HG03342 (cell line): ENCODE data around the gene HPCAL1.

Source experiments
- ATAC-seq: cut with Tn5 transposase; IDR thresholded peaks from one replicate; pipeline ENCODE4 v1.9.1; 2021; ENCODE audit warnings: mild to moderate bottlenecking, moderate library complexity; ENCODE audit not compliant: unreplicated experiment

The HPCAL1 gene

GRCh38 chr2:10419553-10420257 lies 117.0 kb downstream of the HPCAL1 start:
- no peak for ATAC-seq

DNA sequence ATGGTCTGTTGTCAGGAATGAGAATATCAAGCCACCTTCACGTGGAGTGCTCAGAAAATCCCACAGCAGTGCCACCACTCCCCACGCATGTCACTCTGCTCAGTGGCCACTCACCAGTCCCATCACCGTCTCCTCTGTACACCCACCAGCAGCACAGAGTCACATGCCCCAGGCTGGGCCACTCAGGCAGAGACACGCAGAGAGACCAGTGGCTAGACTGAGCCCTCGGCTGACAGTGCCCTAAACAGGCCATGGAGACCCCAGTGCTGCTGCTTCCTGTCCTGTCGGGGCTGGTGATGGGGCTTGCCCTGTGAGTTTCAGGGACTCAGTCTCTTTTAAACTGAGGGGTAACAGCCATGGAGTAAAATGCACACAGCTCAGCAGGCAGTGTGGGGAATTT lies 119.5 kb downstream of the HPCAL1 start:
- ATAC-seq, result no peak

DNA sequence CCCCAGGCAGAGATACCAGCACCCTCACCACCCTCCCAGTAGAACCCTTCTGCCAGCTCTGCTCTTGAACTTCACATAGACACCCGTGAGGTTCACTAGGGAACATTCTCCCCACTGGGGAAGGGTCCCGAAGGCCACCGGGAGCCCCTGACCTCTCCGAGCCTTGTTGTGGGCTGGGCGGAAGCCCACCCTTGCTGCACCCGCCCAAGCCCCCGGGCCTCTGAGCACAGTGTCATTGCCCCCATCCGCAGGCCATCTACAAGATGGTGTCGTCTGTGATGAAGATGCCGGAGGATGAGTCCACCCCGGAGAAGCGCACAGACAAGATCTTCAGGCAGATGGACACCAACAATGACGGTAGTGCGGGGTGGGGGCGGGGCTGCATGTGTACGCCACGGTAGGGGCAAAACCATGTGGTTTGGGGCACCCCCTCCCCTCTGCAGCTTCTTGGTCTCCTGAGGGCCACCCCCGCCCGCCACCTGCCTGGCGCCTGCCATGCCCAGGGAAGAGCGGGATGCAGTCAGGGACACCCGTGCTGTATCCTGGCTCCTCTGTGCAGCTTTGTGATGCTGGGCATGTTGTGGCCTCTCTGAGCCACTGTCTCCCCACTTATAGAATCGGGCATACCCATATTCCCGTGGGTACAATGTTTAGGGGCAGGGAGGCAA lies 120.2 kb downstream of the HPCAL1 start:
- ATAC-seq, result no peak

GRCh38 chr2:10423400-10423774 lies 120.7 kb downstream of the HPCAL1 start:
- no peak for ATAC-seq

- no peak for ATAC-seq
These were observed 121.3 kb downstream of the HPCAL1 start for GRCh38 chr2:10424051-10424450.

- no peak for ATAC-seq
These were observed 122.3 kb downstream of the HPCAL1 start for GRCh38 chr2:10424916-10425505.

- no peak for ATAC-seq
These were observed 123.0 kb downstream of the HPCAL1 start for GRCh38 chr2:10425699-10426098.

DNA sequence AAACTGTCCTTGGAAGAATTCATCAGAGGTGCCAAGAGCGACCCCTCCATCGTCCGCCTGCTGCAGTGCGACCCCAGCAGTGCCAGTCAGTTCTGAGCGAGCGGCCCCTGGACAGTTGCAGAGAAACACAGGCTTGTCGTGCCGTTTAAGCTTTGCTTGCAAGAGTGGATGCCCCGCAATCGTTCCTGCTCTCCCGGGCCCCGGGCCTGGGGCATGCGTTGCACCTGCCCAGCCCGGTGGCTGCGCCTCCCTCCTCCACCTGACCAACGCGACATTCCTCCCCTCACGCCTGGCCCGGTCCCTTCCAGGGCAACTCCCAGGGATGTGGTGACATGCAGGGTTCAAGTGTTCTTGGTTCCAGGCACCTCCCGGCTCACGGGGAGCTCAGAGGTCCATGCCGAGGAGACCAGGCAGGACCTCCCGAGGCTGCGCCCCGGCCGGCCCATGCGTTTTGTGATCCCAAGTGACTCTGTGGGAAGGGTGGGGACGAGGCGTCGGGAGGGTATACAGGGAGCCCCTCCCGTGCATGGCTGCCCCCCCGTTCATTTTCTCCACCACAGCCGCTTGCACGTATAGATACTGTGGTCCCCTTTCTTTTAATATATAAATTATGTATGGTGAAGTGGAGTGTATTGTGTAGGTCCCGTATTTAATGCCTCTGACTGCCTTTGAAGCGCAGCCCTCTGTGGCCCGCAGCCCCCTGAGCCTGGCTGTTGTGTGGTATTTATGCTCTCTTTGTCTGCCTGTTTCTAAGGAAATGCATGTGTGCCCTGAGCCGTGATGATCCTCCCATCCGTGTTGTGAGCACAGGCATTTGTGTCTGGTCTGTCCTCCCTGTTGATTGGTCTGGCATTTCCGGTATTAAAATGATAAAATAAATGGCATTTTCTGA lies 124.3 kb downstream of the HPCAL1 start:
- ATAC-seq, result no peak

DNA sequence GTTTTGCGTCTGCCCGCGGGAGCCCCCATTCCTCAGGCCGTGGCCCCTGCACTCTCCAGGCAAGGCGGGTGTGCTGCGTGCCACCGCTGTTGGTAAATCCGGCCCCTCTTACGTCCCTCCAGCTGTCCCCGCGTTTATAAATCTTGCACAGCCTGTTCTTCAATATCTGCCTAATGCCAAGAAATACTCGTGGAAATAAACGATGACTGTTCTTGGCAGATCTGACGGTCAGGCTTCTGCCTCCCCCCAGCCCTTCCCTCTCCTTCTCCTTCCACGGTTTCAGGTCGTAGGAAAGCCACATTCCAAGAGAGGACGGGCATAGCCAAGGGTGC lies 124.9 kb downstream of the HPCAL1 start:
- no peak for ATAC-seq

DNA sequence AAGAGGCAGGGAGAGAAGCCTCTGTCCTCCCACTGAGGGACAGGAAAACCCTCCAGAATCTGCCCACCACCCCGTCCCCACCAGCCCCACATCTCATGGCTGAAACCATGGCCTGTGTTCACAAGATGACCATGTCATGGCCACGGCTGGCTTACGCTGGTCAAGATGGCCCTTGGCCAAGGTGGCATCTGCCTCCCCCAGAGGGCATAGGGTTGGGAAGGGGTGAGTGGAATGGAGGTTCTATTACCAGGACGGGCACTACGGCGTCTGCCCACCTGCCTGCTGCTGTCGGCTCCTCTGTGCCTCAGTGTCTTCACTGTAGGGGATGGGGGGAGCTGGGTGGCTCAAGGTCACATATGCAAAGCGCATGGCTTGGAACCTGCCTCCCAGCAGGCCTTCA lies 125.7 kb downstream of the HPCAL1 start:
- ATAC-seq, result no peak

DNA sequence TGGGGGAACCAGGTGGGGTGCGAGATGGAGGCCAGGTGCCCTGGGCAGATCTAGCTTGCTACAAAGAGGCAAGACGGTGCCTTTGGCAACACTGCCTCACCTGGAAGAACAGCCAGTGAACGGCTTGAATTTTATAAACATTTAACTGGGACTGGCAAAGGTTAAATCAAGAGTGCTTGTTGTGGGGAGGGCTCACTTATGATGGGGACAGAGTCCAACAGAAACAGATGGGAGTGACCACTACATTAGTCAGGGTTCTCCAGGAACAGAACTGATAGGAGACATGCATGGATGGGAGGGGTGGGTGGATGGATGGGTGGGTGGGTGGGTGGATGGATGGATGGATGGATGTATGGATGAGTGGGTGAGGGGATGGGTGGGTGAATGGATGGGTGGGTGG lies 126.2 kb downstream of the HPCAL1 start:
- ATAC-seq, result no peak

- ATAC-seq, result no peak
These were observed 128.3 kb downstream of the HPCAL1 start for GRCh38 chr2:10430886-10431622.

DNA sequence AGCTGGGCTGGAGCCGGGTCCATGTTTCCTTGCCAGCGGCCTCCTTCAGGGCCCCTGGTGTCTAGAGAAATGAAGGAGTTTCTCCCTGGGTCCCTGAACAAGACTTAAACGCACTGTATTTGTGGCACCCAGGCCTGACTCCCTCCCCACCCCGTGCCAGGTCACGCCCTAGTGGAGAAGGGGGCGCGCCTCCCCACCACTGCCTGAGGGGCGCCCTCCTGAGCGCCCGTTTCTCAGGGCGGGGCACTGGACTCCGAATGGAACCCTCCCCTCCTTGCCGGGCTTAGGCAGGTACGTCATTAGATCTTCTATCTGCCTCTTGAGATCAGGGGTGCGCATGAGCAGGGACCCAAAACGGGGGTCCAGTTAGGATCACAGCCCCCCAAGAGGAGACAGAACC lies 129.1 kb downstream of the HPCAL1 start:
- no peak for ATAC-seq

GRCh38 chr2:10432311-10433181 lies 129.8 kb downstream of the HPCAL1 start:
- no peak for ATAC-seq

- ATAC-seq, result no peak
These were observed 130.7 kb downstream of the HPCAL1 start for GRCh38 chr2:10433264-10433946.

DNA sequence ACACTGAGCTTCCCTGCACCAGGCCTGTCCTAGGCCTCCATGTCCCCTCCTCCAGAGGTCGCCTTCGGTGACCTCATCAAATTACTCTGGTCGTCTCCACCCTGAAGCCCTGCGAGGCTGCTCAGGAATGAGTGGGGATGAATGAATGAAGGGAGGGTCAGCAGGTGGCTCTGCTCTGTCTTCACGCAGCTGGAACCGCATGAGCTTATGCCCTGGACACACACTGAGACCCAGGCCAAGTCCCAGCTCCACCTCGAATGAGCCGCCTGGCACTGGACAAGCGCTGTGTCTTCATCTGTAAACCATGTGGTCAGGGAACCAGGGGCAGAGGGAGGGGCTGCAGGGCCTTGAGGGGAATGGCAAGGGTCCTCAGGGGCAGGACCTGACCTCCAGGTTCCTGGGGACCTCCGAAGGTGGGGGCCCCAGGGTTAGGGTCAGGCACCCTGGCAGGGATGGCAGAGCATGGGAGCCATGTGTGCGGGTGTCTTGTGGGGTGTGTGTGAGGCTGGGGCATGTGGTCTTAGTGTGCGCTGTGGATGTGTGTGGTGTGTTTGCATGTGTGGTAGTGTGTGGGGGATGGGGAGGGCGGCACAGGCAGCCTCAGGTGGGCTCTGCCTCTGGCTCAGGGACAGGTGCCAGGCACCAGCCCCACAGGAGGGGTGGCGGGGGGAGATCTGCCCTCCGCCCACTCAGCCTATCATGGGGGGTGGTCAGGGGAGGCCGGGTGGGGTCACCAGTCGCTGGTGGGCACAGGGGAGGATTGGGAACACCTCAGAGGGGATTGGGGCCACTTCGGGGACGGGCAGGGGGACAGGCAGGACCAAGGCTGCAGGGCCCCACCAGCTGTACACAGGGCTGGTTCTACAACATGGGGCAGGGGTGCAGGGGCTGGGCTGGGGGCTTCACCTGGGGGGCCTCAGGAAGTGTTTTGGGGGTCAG lies 131.5 kb downstream of the HPCAL1 start:
- ATAC-seq, result no peak

GRCh38 chr2:10434886-10435819 lies 132.4 kb downstream of the HPCAL1 start:
- peak; percentile 61 for ATAC-seq
